OCI-LY7 (cell line): ENCODE data around the gene CDKAL1. TPM values are rescaled to one million over a fixed set of nuclear protein-coding genes. Genes with fewer than 3 reads are reported as not detected.

Source experiments
- BruUV-seq: library from RNA; stranded (reverse); fragments of 400-500 nt; replicated peaks from 2 replicates; lab custom pipeline; 2021; lab: Mats Ljungman, UMichigan
- CTCF ChIA-PET: fragments of 300-600 bp; sonication (Branson Sonifier 250); formaldehyde crosslinking; loops from one replicate; lab custom pipeline; 2022; ENCODE audit warnings: antibody characterized with exemption; ENCODE audit not compliant: unreplicated experiment; lab: Charles Lee
- POLR2A ChIA-PET: fragments of 300-600 bp; sonication (Branson Sonifier 250); formaldehyde crosslinking; loops from one replicate; lab custom pipeline; 2022; ENCODE audit warnings: antibody characterized with exemption; lab: Charles Lee
- DNase-seq: peaks from one replicate; pipeline ENCODE4 v3.0.0-alpha.2; 2015; ENCODE audit warnings: low spot score
- H2AFZ ChIP-seq: fragments of 200-600 bp; sonication (generic), shearing (Covaris generic); 2 replicates; pipeline ENCODE4 v1.6.1; 2014; ENCODE audit warnings: mild to moderate bottlenecking, antibody characterized with exemption, low read length, moderate library complexity
- H3K27ac ChIP-seq: fragments of 200-600 bp; sonication (generic); 2 replicates; pipeline ENCODE4 v1.5.1; 2014; ENCODE audit warnings: mixed run types, low read depth, mild to moderate bottlenecking, moderate library complexity, low read length, inconsistent platforms; ENCODE audit not compliant: poor library complexity, severe bottlenecking
- H3K36me3 ChIP-seq: fragments of 200-600 bp; sonication (generic); 2 replicates; pipeline ENCODE4 v1.6.1; 2014; ENCODE audit warnings: mild to moderate bottlenecking, antibody characterized with exemption, low read length, moderate library complexity, mixed read lengths; ENCODE audit not compliant: insufficient read depth
- H3K4me1 ChIP-seq: fragments of 200-600 bp; sonication (generic); 2 replicates; pipeline ENCODE4 v1.5.1; 2014; ENCODE audit warnings: mild to moderate bottlenecking, low read length; ENCODE audit not compliant: insufficient read depth, poor library complexity, severe bottlenecking
- H3K4me2 ChIP-seq: fragments of 200-600 bp; sonication (generic); 2 replicates; pipeline ENCODE4 v1.6.1; 2014; ENCODE audit warnings: mild to moderate bottlenecking, low read length
- H3K4me3 ChIP-seq: fragments of 200-600 bp; sonication (generic); 2 replicates; pipeline ENCODE4 v1.5.1; 2014; ENCODE audit warnings: mild to moderate bottlenecking, low read depth, low read length; ENCODE audit not compliant: poor library complexity, severe bottlenecking
- H3K79me2 ChIP-seq: fragments of 200-600 bp; sonication (generic); 2 replicates; pipeline ENCODE4 v1.6.1; 2016; ENCODE audit warnings: low read depth, mild to moderate bottlenecking, low read length, moderate library complexity, mixed read lengths; ENCODE audit not compliant: insufficient read depth
- H3K9me2 ChIP-seq: fragments of 200-600 bp; sonication (generic); 2 replicates; pipeline ENCODE4 v1.6.1; 2016; ENCODE audit warnings: mild to moderate bottlenecking, low read length, mixed read lengths; ENCODE audit not compliant: insufficient read depth
- H3K9me3 ChIP-seq: fragments of 200-600 bp; sonication (generic); 2 replicates; pipeline ENCODE4 v1.6.1; 2014; ENCODE audit warnings: mild to moderate bottlenecking, mixed run types, low read length, mixed read lengths
- H4K20me1 ChIP-seq: fragments of 200-600 bp; sonication (generic); 2 replicates; pipeline ENCODE4 v1.6.1; 2014; ENCODE audit warnings: mild to moderate bottlenecking, antibody characterized with exemption, low read length, moderate library complexity, mixed read lengths; ENCODE audit not compliant: insufficient read depth
- CTCF ChIP-seq: fragments of 200-600 bp; sonication (generic); conservative IDR thresholded peaks from 2 replicates; pipeline ENCODE4 v1.5.1; 2014; ENCODE audit warnings: mild to moderate bottlenecking, antibody characterized with exemption, low read length, moderate library complexity, mixed read lengths
- EZH2phosphoT487 ChIP-seq: fragments of 200-600 bp; sonication (generic); IDR thresholded peaks from 2 replicates; pipeline ENCODE4 v1.6.1; 2018; ENCODE audit warnings: low read depth, borderline replicate concordance, mild to moderate bottlenecking, mixed run types, antibody characterized with exemption, low read length, moderate library complexity, mixed read lengths
- intact Hi-C: fragments of 100-400 bp; cut with micrococcal nuclease; formaldehyde crosslinking; loops from one replicate; pipeline ENCODE4 v1.10.0; 2022; ENCODE audit not compliant: unreplicated experiment
- total RNA-seq, 2 experiments: library from RNA; depleted of rRNA in 1 of 2; stranded (reverse); fragments of >200 nt in 1 of 2; shearing (Covaris generic) in 1 of 2; gene quantifications; 2 replicates each; pipeline ENCODE4 v1.2.3, GENCODE V29; 2014 to 2022

Gene CDKAL1
- total RNA-seq, 2 experiments from 2014 or later: 19.9 to 21.1 TPM

GRCh38 chr6:20816126-20816525 lies 281.9 kb downstream of the CDKAL1 start:
- H3K36me3 ChIP-seq: no peaks in the 10 kb centered on the region
- ChIA-PET CTCF (no interaction called here), POLR2A (interaction anchor here (1.3 kb wide), 1 partner anchor 42 kb away, joined by 4 read pairs; no protein-coding TSS in a partner anchor)
- no peak for DNase-seq
- no peaks in the 10 kb centered on the region for H3K79me2 ChIP-seq
- no peaks in the 10 kb centered on the region for H3K4me1 ChIP-seq
- no peak overlapping the region for H3K4me2 ChIP-seq
- intact Hi-C loops: no loop called here
- no peaks in the 10 kb centered on the region for H3K9me2 ChIP-seq
- TF ChIP-seq EZH2phosphoT487: no peak
- no peak for TF ChIP-seq CTCF
- H4K20me1 ChIP-seq: no peaks in the 10 kb centered on the region
- no TSS peak for BruUV-seq
- H3K27ac ChIP-seq: no peak overlapping the region
- no peaks in the 10 kb centered on the region for H3K9me3 ChIP-seq
- no peak overlapping the region for H2AFZ ChIP-seq
- no peak overlapping the region for H3K4me3 ChIP-seq

DNA sequence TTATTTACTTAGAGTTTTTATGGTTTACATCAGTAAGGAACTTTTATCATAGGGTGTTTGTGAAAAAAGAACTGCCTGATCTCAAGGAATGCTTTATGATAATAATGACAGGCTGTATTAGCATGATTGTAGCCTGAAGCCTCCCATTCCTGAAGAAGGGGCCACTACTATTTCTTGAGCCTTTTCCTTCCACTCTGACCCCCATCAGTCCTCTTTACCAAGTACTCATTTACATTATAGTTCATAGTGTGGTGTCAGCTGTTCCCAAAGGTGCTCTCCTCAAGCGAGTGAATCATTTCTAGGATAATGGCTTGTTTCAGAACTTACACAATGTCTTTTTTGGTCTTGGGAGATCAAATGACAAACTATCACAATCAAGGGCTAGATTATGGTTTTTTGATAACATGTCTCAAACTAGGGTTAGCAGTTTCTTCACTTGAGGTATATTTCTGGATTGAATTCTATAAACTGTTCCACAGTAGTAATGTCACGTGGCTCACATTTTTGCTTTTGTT lies 283.6 kb downstream of the CDKAL1 start:
- Histone ChIP-seq H3K36me3 (no peaks in the 10 kb centered on the region), H2AFZ (no peak overlapping the region), H3K9me2 (no peaks in the 10 kb centered on the region), H3K4me2 (no peak overlapping the region), H3K9me3 (no peaks in the 10 kb centered on the region), H3K79me2 (no peaks in the 10 kb centered on the region), H4K20me1 (no peaks in the 10 kb centered on the region), H3K4me3 (no peak overlapping the region), H3K4me1 (no peaks in the 10 kb centered on the region), H3K27ac (no peak overlapping the region)
- BruUV-seq: no TSS peak
- ChIA-PET CTCF (no interaction called here), POLR2A (interaction anchor here (0.9 kb wide), 1 partner anchor 11 kb away, joined by 3 read pairs; no protein-coding TSS in a partner anchor)
- TF ChIP-seq CTCF (no peak), EZH2phosphoT487 (no peak)
- intact Hi-C loops: no loop called here
- no peak for DNase-seq

DNA sequence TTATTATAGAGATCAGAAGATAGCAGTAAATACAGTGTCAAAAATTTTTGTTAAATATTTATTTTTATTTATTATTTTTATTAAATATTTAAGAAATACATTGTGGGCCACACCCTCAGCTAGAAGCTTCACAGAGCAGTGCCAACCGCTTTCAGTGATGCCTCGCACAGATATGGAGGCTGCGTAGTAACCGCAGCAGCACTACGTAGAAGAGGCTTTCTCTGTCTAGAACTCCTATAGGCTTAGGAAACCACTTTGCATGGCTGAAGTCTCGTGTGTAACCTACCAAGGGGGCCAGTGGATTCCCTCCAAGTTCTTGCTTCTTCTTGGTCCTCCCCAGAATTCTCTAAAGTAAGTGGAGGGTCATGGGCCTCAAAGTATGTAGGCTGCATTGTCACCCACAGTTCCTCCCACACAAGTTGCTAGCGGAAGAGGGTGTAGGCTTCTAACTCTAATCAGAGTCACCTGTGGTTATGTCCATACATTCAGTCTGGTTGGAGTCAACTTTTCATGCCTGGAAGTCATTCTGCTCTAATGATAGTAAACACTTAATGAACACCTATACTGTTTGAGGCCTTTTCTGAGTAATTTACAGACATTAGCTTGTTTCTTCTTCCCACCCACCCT lies 285.6 kb downstream of the CDKAL1 start:
- Histone ChIP-seq H3K4me1 (no peaks in the 10 kb centered on the region), H3K36me3 (no peaks in the 10 kb centered on the region), H3K9me2 (no peaks in the 10 kb centered on the region), H3K4me2 (no peak overlapping the region), H3K79me2 (no peaks in the 10 kb centered on the region), H3K4me3 (no peak overlapping the region), H3K27ac (no peak overlapping the region), H3K9me3 (no peaks in the 10 kb centered on the region), H4K20me1 (no peaks in the 10 kb centered on the region), H2AFZ (no peak overlapping the region)
- BruUV-seq: no TSS peak
- TF ChIP-seq EZH2phosphoT487 (no peak), CTCF (no peak)
- intact Hi-C loops: no loop called here
- POLR2A ChIA-PET: interaction anchor here (0.8 to 1.6 kb wide), 2 partner anchors 8 to 10 kb away, joined by 4 to 5 read pairs; no protein-coding TSS in a partner anchor
- CTCF ChIA-PET: no interaction called here
- no peak for DNase-seq
